Measurements from ENCODE around the gene HPCAL1. TPM values are rescaled to one million over a fixed set of nuclear protein-coding genes. Genes with fewer than 3 reads are reported as not detected.

The HPCAL1 gene
- total and polyA plus RNA-seq, 12 donors, result 17.4 to 118 (median 61.3) TPM

- no peak for DNase-seq
- intact Hi-C loops (cut with DNase I), result no loop called here
- no peaks in the 10 kb centered on the region for H3K9me3 ChIP-seq (replicated peaks in 1 of 3)
- TF ChIP-seq POLR2A (IDR thresholded peaks at IDR 0.05), result no peak
- TF ChIP-seq, protein P1, sequence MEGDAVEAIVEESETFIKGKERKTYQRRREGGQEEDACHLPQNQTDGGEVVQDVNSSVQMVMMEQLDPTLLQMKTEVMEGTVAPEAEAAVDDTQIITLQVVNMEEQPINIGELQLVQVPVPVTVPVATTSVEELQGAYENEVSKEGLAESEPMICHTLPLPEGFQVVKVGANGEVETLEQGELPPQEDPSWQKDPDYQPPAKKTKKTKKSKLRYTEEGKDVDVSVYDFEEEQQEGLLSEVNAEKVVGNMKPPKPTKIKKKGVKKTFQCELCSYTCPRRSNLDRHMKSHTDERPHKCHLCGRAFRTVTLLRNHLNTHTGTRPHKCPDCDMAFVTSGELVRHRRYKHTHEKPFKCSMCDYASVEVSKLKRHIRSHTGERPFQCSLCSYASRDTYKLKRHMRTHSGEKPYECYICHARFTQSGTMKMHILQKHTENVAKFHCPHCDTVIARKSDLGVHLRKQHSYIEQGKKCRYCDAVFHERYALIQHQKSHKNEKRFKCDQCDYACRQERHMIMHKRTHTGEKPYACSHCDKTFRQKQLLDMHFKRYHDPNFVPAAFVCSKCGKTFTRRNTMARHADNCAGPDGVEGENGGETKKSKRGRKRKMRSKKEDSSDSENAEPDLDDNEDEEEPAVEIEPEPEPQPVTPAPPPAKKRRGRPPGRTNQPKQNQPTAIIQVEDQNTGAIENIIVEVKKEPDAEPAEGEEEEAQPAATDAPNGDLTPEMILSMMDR (IDR thresholded peaks at IDR 0.05), result no peak
- H3K4me1 ChIP-seq (replicated peaks in 1 of 2), result peaks cover 3 to 4% of the 10 kb centered on the region in 2 donors
- no peak overlapping the region for H3K27ac ChIP-seq
- 90 to 95% (median 94%) methylated on average over 14 to 21 of the region's 21 CpGs for WGBS, 4 donors
- H3K36me3 ChIP-seq (replicated peaks in 1 of 2), result no peaks in the 10 kb centered on the region
- no peaks in the 10 kb centered on the region for H3K27me3 ChIP-seq
- no peak overlapping the region for H3K4me3 ChIP-seq
These were observed 57.1 kb downstream of the HPCAL1 start for GRCh38 chr2:10359731-10360329.

GRCh38 chr2:10360460-10360849 is 57.8 kb downstream of the HPCAL1 start:
- H3K27me3 ChIP-seq, result no peaks in the 10 kb centered on the region
- WGBS, 4 donors, result 94 to 98% (median 97%) methylated on average over 8 of the region's 8 CpGs
- no peaks in the 10 kb centered on the region for H3K36me3 ChIP-seq (replicated peaks in 1 of 2)
- H3K9me3 ChIP-seq (replicated peaks in 1 of 3), result no peaks in the 10 kb centered on the region
- no peak overlapping the region for H3K4me3 ChIP-seq
- DNase-seq, result no peak
- intact Hi-C loops (cut with DNase I), result no loop called here
- no peak overlapping the region for H3K27ac ChIP-seq
- H3K4me1 ChIP-seq (replicated peaks in 1 of 2), result peaks cover 3 to 4% of the 10 kb centered on the region in 2 donors
- no peak for TF ChIP-seq POLR2A (IDR thresholded peaks at IDR 0.05)
- TF ChIP-seq, protein P1 (IDR thresholded peaks at IDR 0.05), result no peak

DNA sequence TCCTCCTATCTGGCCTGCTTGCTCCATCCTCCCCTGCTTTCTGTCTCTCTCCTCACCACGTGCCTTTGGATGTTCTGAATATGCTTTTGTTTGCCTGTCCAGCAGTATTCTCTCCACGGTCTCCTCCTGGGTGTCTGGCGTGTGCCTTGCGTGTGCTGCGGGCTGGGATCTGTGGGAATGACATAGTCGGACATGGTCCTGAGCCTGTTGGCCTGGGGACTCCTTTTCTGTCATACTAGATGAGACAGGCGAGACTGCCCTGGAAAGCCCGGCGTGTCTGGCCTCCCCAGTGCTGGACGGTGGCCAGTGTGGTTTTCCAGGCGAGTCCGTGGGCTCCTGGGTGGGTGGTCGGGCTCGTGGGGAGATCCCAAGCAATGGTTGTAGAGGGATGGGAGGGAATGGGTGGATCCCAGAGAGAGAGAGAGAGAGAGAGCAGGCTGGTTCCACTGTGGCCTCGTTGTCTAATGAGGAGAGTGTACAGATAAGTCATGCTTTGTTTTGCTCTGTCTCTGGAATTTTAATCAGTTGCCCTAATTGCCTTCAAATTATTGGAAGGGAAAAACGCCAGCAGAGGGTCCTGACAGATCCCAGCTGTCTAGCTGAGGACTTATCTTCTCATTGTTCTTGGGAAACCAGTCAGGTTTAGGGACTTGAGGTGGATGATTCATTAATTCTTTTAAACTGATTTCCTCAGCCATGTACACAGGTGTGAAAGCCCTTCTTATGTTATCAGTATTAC is 58.3 kb downstream of the HPCAL1 start:
- TF ChIP-seq POLR2A (IDR thresholded peaks at IDR 0.05), result no peak
- TF ChIP-seq, protein P1 (IDR thresholded peaks at IDR 0.05), result no peak
- intact Hi-C loops (cut with DNase I), result no loop called here
- Histone ChIP-seq H3K4me1 (replicated peaks in 1 of 2) (peaks cover 3 to 4% of the 10 kb centered on the region in 2 donors), H3K9me3 (replicated peaks in 1 of 3) (no peaks in the 10 kb centered on the region), H3K27ac (no peak overlapping the region), H3K4me3 (no peak overlapping the region), H3K36me3 (replicated peaks in 1 of 2) (no peaks in the 10 kb centered on the region), H3K27me3 (no peaks in the 10 kb centered on the region)
- WGBS, 4 donors, result 79 to 86% (median 81%) methylated on average over 16 of the region's 16 CpGs
- DNase-seq, result no peak

- WGBS, 4 donors, result 81 to 90% (median 85%) methylated on average over 11 to 14 of the region's 14 CpGs
- Histone ChIP-seq H3K27me3 (no peaks in the 10 kb centered on the region), H3K36me3 (replicated peaks in 1 of 2) (no peaks in the 10 kb centered on the region), H3K27ac (no peak overlapping the region), H3K4me1 (replicated peaks in 1 of 2) (peaks cover 3 to 4% of the 10 kb centered on the region in 2 donors), H3K9me3 (replicated peaks in 1 of 3) (no peaks in the 10 kb centered on the region), H3K4me3 (no peak overlapping the region)
- no peak for TF ChIP-seq POLR2A (IDR thresholded peaks at IDR 0.05)
- TF ChIP-seq, protein P1 (IDR thresholded peaks at IDR 0.05), result no peak
- intact Hi-C loops (cut with DNase I), result no loop called here
- peak in 1 of 7 donors; percentile 33 for DNase-seq
These were observed 59.6 kb downstream of the HPCAL1 start for GRCh38 chr2:10362096-10362897.

All from adrenal gland (tissue), 12 donors.